Psoas muscle (tissue), 8 donors: Measurements from ENCODE around the gene CGGBP1. TPM values are rescaled to one million over a fixed set of nuclear protein-coding genes. Genes with fewer than 3 reads are reported as not detected.

Experiments used
- ATAC-seq, 4 donors: fragments of 200-7000 bp; cut with Tn5 transposase; one replicate each; pipeline ENCODE4 v1.9.1; 2020; ENCODE audit warnings: moderate library complexity in 3 of 4, mild to moderate bottlenecking in 2 of 4
- DNase-seq, 2 donors: peaks; one replicate each; pipeline ENCODE4 v3.0.0-alpha.2; 2020
- H3K27ac ChIP-seq: fragments of 200-600 bp; one replicate; pipeline ENCODE4 v1.8.0; 2022
- H3K27me3 ChIP-seq, 3 donors: fragments of 200-600 bp in 1 of 3; one replicate each; pipeline versions ENCODE4 v1.6.1 to v1.8.0; 2013 to 2022; ENCODE audit warnings: low read length in 2 of 3, mild to moderate bottlenecking in 2 of 3, moderate library complexity in 1 of 3; ENCODE audit not compliant: insufficient read depth in 3 of 3
- H3K36me3 ChIP-seq, 2 donors: fragments of 200-600 bp in 1 of 2; one replicate each; pipeline versions ENCODE4 v1.6.1 to v1.8.0; 2013 to 2022; ENCODE audit warnings: low read depth in 1 of 2, mild to moderate bottlenecking in 1 of 2, moderate library complexity in 1 of 2; ENCODE audit not compliant: insufficient read depth in 1 of 2
- H3K4me1 ChIP-seq: fragments of 200-600 bp; one replicate; pipeline ENCODE4 v1.8.0; 2022
- H3K4me3 ChIP-seq: fragments of 200-600 bp; one replicate; pipeline ENCODE4 v1.8.0; 2022; ENCODE audit warnings: mild to moderate bottlenecking
- H3K9me3 ChIP-seq: fragments of 200-600 bp; one replicate; pipeline ENCODE4 v1.8.0; 2022
- CTCF ChIP-seq: fragments of 200-600 bp; IDR thresholded peaks from one replicate; pipeline ENCODE4 v1.8.0; 2022; ENCODE audit warnings: antibody characterized with exemption
- WGBS, 3 donors: extraction: QIAGEN DNeasy Blood & Tissue Kit; methylation state at CpG; one replicate each; pipeline versions ENCODE4 v1.1.6 to v1.1.7; 2013; 5-methylcytosine and 5-hydroxymethylcytosine counted together
- intact Hi-C, 2 donors: fragments of 100-400 bp; cut with DNase I; formaldehyde crosslinking; loops; one replicate each; pipeline versions ENCODE4 v1.11.0 to v1.14.2; 2022
- polyA plus RNA-seq, 3 donors: library from polyadenylated mRNA; stranded (reverse); fragments of 200-250 nt; gene quantifications; one replicate each; pipeline ENCODE4 v1.2.3, GENCODE V29; 2013
- total RNA-seq, 4 donors: library from RNA; stranded (reverse); fragmentation: NEBNext Ultra II Directional in 2 of 4; extraction: Animal tissue kit (Norgen Biotek cat#: 25700) in 2 of 4; gene quantifications; one replicate each; pipeline versions ENCODE4 v1.2.1 to v1.2.4, GENCODE V29; 2021 to 2023
- donor health status: healthy with polysubstance abuse.
- donor health status: DM: no; HTN: no; CAD: no; lungs with moderate emphysema.
- donor health status: Bipolar disorder and iron deficiency.
- donor health status: healthy.
- donor health status: DM: yes; HTN: yes; CAD: no.
- donor health status: DM: no; HTN: no; CAD: no.
- donor health status: DM: no; HTN: no; CAD: no.
- donor health status: DM: yes; HTN: yes; CAD: no.

CGGBP1 gene
- total and polyA plus RNA-seq, 7 donors = 27.4 to 63.2 (median 43.4) TPM

GRCh38 chr3:88044411-88044810 is 14.4 kb downstream of the CGGBP1 start:
- TF ChIP-seq CTCF = no peak
- intact Hi-C loops = no loop called here
- H3K4me3 ChIP-seq = no peak overlapping the region
- H3K27ac ChIP-seq = no peak overlapping the region
- ATAC-seq = no peak
- no peaks in the 10 kb centered on the region for H3K27me3 ChIP-seq
- no peaks in the 10 kb centered on the region for H3K36me3 ChIP-seq
- no peak for DNase-seq
- no peaks in the 10 kb centered on the region for H3K4me1 ChIP-seq
- WGBS, 3 donors = 64 to 81% (median 76%) methylated on average over 1 of the region's 1 CpG
- no peaks in the 10 kb centered on the region for H3K9me3 ChIP-seq

GRCh38 chr3:88041005-88041404 is 17.8 kb downstream of the CGGBP1 start:
- H3K27me3 ChIP-seq = no peaks in the 10 kb centered on the region
- no peak for TF ChIP-seq CTCF

GRCh38 chr3:88040529-88040928 is 18.3 kb downstream of the CGGBP1 start:
- no peak for ATAC-seq
- Histone ChIP-seq H3K9me3 (no peaks in the 10 kb centered on the region), H3K27ac (no peak overlapping the region), H3K4me1 (no peaks in the 10 kb centered on the region), H3K4me3 (no peak overlapping the region), H3K27me3 (no peaks in the 10 kb centered on the region), H3K36me3 (no peaks in the 10 kb centered on the region)
- TF ChIP-seq CTCF = no peak
- 90 to 92% (median 92%) methylated on average over 4 of the region's 4 CpGs for WGBS, 3 donors
- intact Hi-C loops = no loop called here
- DNase-seq = no peak

More at GRCh38 chr3:88041005-88041404, 17.8 kb downstream of the CGGBP1 start:
- no peak for DNase-seq
- ATAC-seq = no peak
- no peaks in the 10 kb centered on the region for H3K36me3 ChIP-seq
- 95 to 98% (median 97%) methylated on average over 3 of the region's 3 CpGs for WGBS, 3 donors
- no peaks in the 10 kb centered on the region for H3K4me1 ChIP-seq
- H3K9me3 ChIP-seq = no peaks in the 10 kb centered on the region
- no peak overlapping the region for H3K4me3 ChIP-seq
- no peak overlapping the region for H3K27ac ChIP-seq
- intact Hi-C loops = no loop called here

GRCh38 chr3:88038566-88038965 is 20.2 kb downstream of the CGGBP1 start:
- Histone ChIP-seq H3K27me3 (no peaks in the 10 kb centered on the region), H3K4me3 (no peak overlapping the region), H3K27ac (no peak overlapping the region), H3K4me1 (no peaks in the 10 kb centered on the region), H3K9me3 (no peaks in the 10 kb centered on the region), H3K36me3 (no peaks in the 10 kb centered on the region)
- WGBS, 3 donors = 34 to 40% (median 36%) methylated on average over 2 of the region's 2 CpGs
- DNase-seq (no peak), ATAC-seq (no peak)
- TF ChIP-seq CTCF = no peak
- intact Hi-C loops = no loop called here

GRCh38 chr3:88036221-88036620 is 22.6 kb downstream of the CGGBP1 start:
- intact Hi-C loops = no loop called here
- DNase-seq (no peak), ATAC-seq (no peak)
- H3K4me1 ChIP-seq = peaks cover 3% of the 10 kb centered on the region
- no peaks in the 10 kb centered on the region for H3K27me3 ChIP-seq
- no peak overlapping the region for H3K27ac ChIP-seq
- WGBS, 3 donors = 82 to 95% (median 87%) methylated on average over 5 of the region's 5 CpGs
- no peak overlapping the region for H3K4me3 ChIP-seq
- no peaks in the 10 kb centered on the region for H3K36me3 ChIP-seq
- TF ChIP-seq CTCF = no peak
- H3K9me3 ChIP-seq = no peaks in the 10 kb centered on the region
